A549 (cell line): ENCODE data around the gene PTPN14. TPM values are rescaled to one million over a fixed set of nuclear protein-coding genes. Genes with fewer than 3 reads are reported as not detected.

Experiments used
- ATAC-seq, 2 experiments: fragments of 200-7000 bp in 1 of 2; fragments of >200 bp in 1 of 2; cut with Nextera tagmentation in 1 of 2; cut with Tn5 transposase in 1 of 2; 3 replicates each; pipeline versions ENCODE4 v1.8.0 to v1.9.1; 2018 to 2020; ENCODE audit warnings: mild to moderate bottlenecking in 1 of 2, moderate library complexity in 1 of 2
- CTCF ChIA-PET: fragments of 300-600 bp; sonication (Branson Sonifier 250); formaldehyde crosslinking; extraction: SDS; loops from one replicate; lab custom pipeline; 2021; ENCODE audit warnings: antibody characterized with exemption, inconsistent platforms; lab: Yijun Ruan, JAX
- POLR2A ChIA-PET: fragments of 350-600 bp; formaldehyde crosslinking; extraction: SDS; loops from one replicate; lab custom pipeline; 2021; ENCODE audit warnings: antibody characterized with exemption, inconsistent platforms; lab: Yijun Ruan, JAX
- DNase-seq, 2 experiments: peaks; one replicate each; pipeline versions ENCODE4 v3.0.0 to v3.0.0-alpha.2; 2011 to 2016; ENCODE audit warnings: low read depth in 1 of 2, low spot score in 1 of 2
- FAIRE-seq: peaks from 2 replicates; lab custom pipeline; 2011; peaks lifted over from hg19 to GRCh38; lab: Jason Lieb, UNC
- H3K27ac ChIP-seq, 2 experiments: fragments of >200 bp; sonication (Bioruptor Twin); formaldehyde crosslinking; 3 replicates each; pipeline ENCODE4 v1.5.1; 2016 to 2017
- H3K4me1 ChIP-seq: fragments of >200 bp; sonication (Bioruptor Twin); formaldehyde crosslinking; 3 replicates; pipeline ENCODE4 v1.6.1; 2016
- H3K4me2 ChIP-seq: fragments of >200 bp; sonication (Bioruptor Twin); formaldehyde crosslinking; 3 replicates; pipeline ENCODE4 v1.6.1; 2016
- H3K4me3 ChIP-seq: fragments of >200 bp; sonication (Bioruptor Twin); formaldehyde crosslinking; 3 replicates; pipeline ENCODE4 v1.5.1; 2016
- H3K9me3 ChIP-seq: fragments of >200 bp; sonication (Bioruptor Twin); formaldehyde crosslinking; 3 replicates; pipeline ENCODE4 v1.6.1; 2016
- ATOH8 ChIP-seq: fragments of 250-450 bp; sonication (Bioruptor Pico); IDR thresholded peaks from 2 replicates; pipeline ENCODE4 v1.5.0; 2020; ENCODE audit warnings: low read depth, mild to moderate bottlenecking, moderate library complexity
- CBX2 ChIP-seq: fragments of 200-600 bp; sonication (generic); IDR thresholded peaks from 2 replicates; pipeline ENCODE4 v1.6.1; 2016; ENCODE audit warnings: low read depth, mild to moderate bottlenecking, borderline replicate concordance
- CBX8 ChIP-seq: fragments of 200-600 bp; sonication (generic); IDR thresholded peaks from 2 replicates; pipeline ENCODE4 v1.6.1; 2016
- CEBPB ChIP-seq, 2 experiments: fragments of >200 bp in 1 of 2; sonication (Bioruptor Twin) in 1 of 2; formaldehyde crosslinking in 1 of 2; IDR thresholded peaks; 2 replicates each; pipeline ENCODE4 v1.6.1; 2012 to 2016
- E2F6 ChIP-seq: IDR thresholded peaks from 2 replicates; pipeline ENCODE4 v1.6.1; 2012; ENCODE audit warnings: low read depth, borderline replicate concordance
- EHF ChIP-seq: fragments of 250-450 bp; sonication (Bioruptor Pico); IDR thresholded peaks from 2 replicates; pipeline ENCODE4 v1.5.0; 2020; ENCODE audit warnings: mild to moderate bottlenecking
- EHMT2 ChIP-seq: fragments of 200-600 bp; sonication (generic); IDR thresholded peaks from 2 replicates; pipeline ENCODE4 v1.6.1; 2016; ENCODE audit warnings: antibody characterized with exemption, low read depth, mild to moderate bottlenecking, moderate library complexity
- ELK1 ChIP-seq: fragments of 150-350 bp; IDR thresholded peaks from 2 replicates; pipeline ENCODE4 v1.6.1; 2014; ENCODE audit warnings: low read depth, mild to moderate bottlenecking, low read length
- EP300 ChIP-seq, 2 experiments: fragments of >200 bp; sonication (Bioruptor Twin); formaldehyde crosslinking; IDR thresholded peaks; 2 replicates in 1 of 2; 3 replicates in 1 of 2; pipeline ENCODE4 v1.6.1; 2016 to 2017
- ESRRA ChIP-seq: fragments of 150-350 bp; IDR thresholded peaks from 2 replicates; pipeline ENCODE4 v1.6.1; 2014; ENCODE audit warnings: mild to moderate bottlenecking, low read length, borderline replicate concordance
- FOXS1 ChIP-seq: fragments of 250-450 bp; sonication (Bioruptor Pico); IDR thresholded peaks from 2 replicates; pipeline ENCODE4 v1.5.0; 2020; ENCODE audit warnings: mild to moderate bottlenecking, moderate library complexity
- HDAC2 ChIP-seq: fragments of 200-600 bp; sonication (generic); IDR thresholded peaks from 2 replicates; pipeline ENCODE4 v1.6.1; 2016
- MAFK ChIP-seq: fragments of 450-650 bp; IDR thresholded peaks from 2 replicates; pipeline ENCODE4 v1.6.1; 2014; ENCODE audit not compliant: partially characterized antibody
- NFE2L2 ChIP-seq: fragments of 150-350 bp; conservative IDR thresholded peaks from 2 replicates; pipeline ENCODE4 v1.6.1; 2014; ENCODE audit warnings: low read length
- NPAS2 ChIP-seq: fragments of 250-450 bp; sonication (Bioruptor Pico); IDR thresholded peaks from 2 replicates; pipeline ENCODE4 v1.8.0; 2022; ENCODE audit warnings: mild to moderate bottlenecking, moderate library complexity, borderline replicate concordance
- NR3C1 ChIP-seq: fragments of >200 bp; sonication (Bioruptor Twin); formaldehyde crosslinking; IDR thresholded peaks from 3 replicates; pipeline ENCODE4 v1.6.1; 2017
- POLR2A ChIP-seq: IDR thresholded peaks from 2 replicates; pipeline ENCODE4 v1.6.1; 2012; ENCODE audit warnings: mild to moderate bottlenecking, low read length
- RAD21 ChIP-seq, 2 experiments: fragments of >200 bp in 1 of 2; sonication (Bioruptor Twin) in 1 of 2; formaldehyde crosslinking in 1 of 2; IDR thresholded peaks in 1 of 2; conservative IDR thresholded peaks in 1 of 2; 2 replicates in 1 of 2; 3 replicates in 1 of 2; pipeline ENCODE4 v1.6.1; 2012 to 2018; ENCODE audit warnings: inconsistent platforms in 1 of 2
- RCOR1 ChIP-seq: fragments of 150-350 bp; IDR thresholded peaks from 2 replicates; pipeline ENCODE4 v1.6.1; 2014; ENCODE audit warnings: antibody characterized with exemption, low read length, low read depth
- RFX5 ChIP-seq: fragments of 450-650 bp; IDR thresholded peaks from 2 replicates; pipeline ENCODE4 v1.7.1; 2014; ENCODE audit warnings: antibody characterized with exemption, mild to moderate bottlenecking, moderate library complexity
- RNF2 ChIP-seq: fragments of 200-600 bp; sonication (generic); IDR thresholded peaks from 2 replicates; pipeline ENCODE4 v1.6.1; 2016; ENCODE audit warnings: low read depth, mild to moderate bottlenecking, antibody characterized with exemption, moderate library complexity, borderline replicate concordance
- TP53 ChIP-seq: fragments of 250-450 bp; sonication (Bioruptor Pico); IDR thresholded peaks from 2 replicates; pipeline ENCODE4 v1.5.0; 2021; ENCODE audit warnings: mild to moderate bottlenecking, moderate library complexity
- USF2 ChIP-seq: fragments of 450-650 bp; IDR thresholded peaks from 2 replicates; pipeline ENCODE4 v1.6.1; 2014; ENCODE audit warnings: antibody characterized with exemption
- ZC3H11A ChIP-seq: fragments of 450-650 bp; IDR thresholded peaks from 2 replicates; pipeline ENCODE4 v1.6.1; 2014; ENCODE audit warnings: antibody characterized with exemption, mild to moderate bottlenecking
- ZNF302 ChIP-seq: fragments of 250-450 bp; sonication (Bioruptor Pico); IDR thresholded peaks from 2 replicates; pipeline ENCODE4 v1.9.0; 2021; ENCODE audit warnings: inconsistent platforms, mild to moderate bottlenecking, moderate library complexity
- WGBS: methylation state at CpG from one replicate; pipeline ENCODE4 v1.1.6; 2017; ENCODE audit errors: missing lambda C conversion rate; 5-methylcytosine and 5-hydroxymethylcytosine counted together
- polyA plus RNA-seq, 4 experiments: library from polyadenylated mRNA; depleted of rRNA in 3 of 4; stranded (reverse); fragments of >200 nt; fragmentation: RNase III in 1 of 4; extraction: RNeasy Plus Mini Kit Qiagen cat#74134 plus additional on column Dnase treatment in 1 of 4; gene quantifications; 2 replicates in 3 of 4; 3 replicates in 1 of 4; pipeline ENCODE4 v1.2.3, GENCODE V29; 2011 to 2017

The PTPN14 gene
- polyA plus RNA-seq, 2 of the 4 experiments (the other 2 are of a cell fraction), result 9.2 to 10.0 TPM

- DNase-seq (no peak), ATAC-seq (no peak), FAIRE-seq (no peak)
- Histone ChIP-seq H3K4me3 (no peak overlapping the region), H3K4me1 (no peaks in the 10 kb centered on the region)
- POLR2A ChIA-PET, result no interaction called here
- TF ChIP-seq CBX2 (no peak), E2F6 (no peak), CBX8 (no peak), EHF (no peak), ZC3H11A (no peak), RAD21 (conservative IDR thresholded peaks at IDR 0.05 in 1 of 2, IDR thresholded peaks at IDR 0.05 in 1 of 2) (no peak), ESRRA (no peak), EHMT2 (no peak), RFX5 (no peak), CEBPB (IDR thresholded peaks at IDR 0.05) (no peak), NFE2L2 (no peak), NPAS2 (no peak), RCOR1 (no peak), USF2 (no peak), TP53 (CRISPR knock-in tag) (no peak), EP300 (IDR thresholded peaks at IDR 0.05) (no peak), RNF2 (no peak), MAFK (no peak), ATOH8 (no peak)
- TF ChIP-seq, all 56 proteins: peak for 0
- Histone ChIP-seq H3K9me3 (no peaks in the 10 kb centered on the region), H3K27ac (no peak overlapping the region), H3K4me2 (no peak overlapping the region)
- WGBS, result 100% methylated on average over 1 of the region's 1 CpG
- CTCF ChIA-PET, result interaction anchor here (0.9 to 5.3 kb wide), 2 partner anchors 42 to 199 kb away, joined by 3 to 64 read pairs; no protein-coding TSS in a partner anchor
These were observed 166.0 kb downstream of the PTPN14 start for GRCh38 chr1:214385428-214385827.

- H3K4me1 ChIP-seq, result no peaks in the 10 kb centered on the region
- FAIRE-seq, result no peak
- no peak overlapping the region for H3K4me2 ChIP-seq
- ChIA-PET CTCF (interaction anchor here (0.6 to 0.9 kb wide), 2 partner anchors 43 to 200 kb away, joined by 3 read pairs; no protein-coding TSS in a partner anchor), POLR2A (no interaction called here)
- TF ChIP-seq TP53 (CRISPR knock-in tag) (no peak), ZNF302 (CRISPR knock-in tag) (no peak), HDAC2 (no peak), USF2 (no peak), CBX2 (no peak), ELK1 (no peak), POLR2A (no peak), NR3C1 (no peak), FOXS1 (CRISPR knock-in tag) (no peak), MAFK (no peak)
- H3K4me3 ChIP-seq, result no peak overlapping the region
- 96% methylated on average over 18 of the region's 18 CpGs for WGBS
- H3K9me3 ChIP-seq, result no peaks in the 10 kb centered on the region
- no peak for DNase-seq
- no peak overlapping the region for H3K27ac ChIP-seq
- ATAC-seq, result no peak
These were observed 166.9 kb downstream of the PTPN14 start for GRCh38 chr1:214384373-214385079.
